Measurements from ENCODE around the gene MYO7A.

MYO7A gene

GRCh38 chr11:77250881-77251640, 123.0 kb downstream of the MYO7A start:
- no peak overlapping the region for H3K4me3 ChIP-seq (ENCODE audit: low read length)

DNA sequence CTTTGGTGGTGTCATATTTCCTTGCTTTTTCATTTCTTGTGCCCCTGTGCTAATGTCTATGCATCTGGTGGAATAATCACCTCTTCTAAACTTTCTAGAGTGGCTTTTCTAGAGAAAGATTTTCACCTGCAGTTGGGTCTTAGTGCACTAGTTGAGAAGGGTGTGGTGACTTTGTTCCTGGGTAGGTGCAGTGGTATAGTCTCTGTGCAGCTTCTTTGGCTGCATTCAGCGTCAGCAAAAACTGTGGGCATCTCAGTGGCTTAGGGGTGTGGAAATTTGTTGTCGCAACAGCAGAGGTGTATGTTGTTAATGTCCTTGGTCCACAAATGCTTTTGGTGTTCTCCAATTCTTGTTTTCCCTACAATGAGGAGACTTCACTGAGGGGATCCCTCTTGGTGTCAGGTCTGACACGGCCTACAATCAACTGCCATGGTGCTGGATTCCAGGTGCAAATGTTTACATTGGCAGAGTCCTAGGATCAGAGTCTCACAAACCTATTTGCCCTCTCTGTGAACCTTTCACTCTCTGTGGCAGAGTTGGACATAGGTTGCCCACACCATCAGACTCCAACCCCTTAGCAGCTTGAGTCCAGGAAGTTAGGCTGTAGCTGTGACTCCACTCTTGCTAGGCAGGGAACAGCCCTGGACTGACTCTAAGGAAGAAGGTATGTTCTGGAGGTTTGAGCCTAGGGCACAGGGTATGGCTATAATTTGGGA, 124.7 kb downstream of the MYO7A start:
- no peak for TF ChIP-seq EZH2phosphoT487 (IDR thresholded peaks at IDR 0.05; ENCODE audit: borderline replicate concordance, low read length)
- TF ChIP-seq, protein P1, sequence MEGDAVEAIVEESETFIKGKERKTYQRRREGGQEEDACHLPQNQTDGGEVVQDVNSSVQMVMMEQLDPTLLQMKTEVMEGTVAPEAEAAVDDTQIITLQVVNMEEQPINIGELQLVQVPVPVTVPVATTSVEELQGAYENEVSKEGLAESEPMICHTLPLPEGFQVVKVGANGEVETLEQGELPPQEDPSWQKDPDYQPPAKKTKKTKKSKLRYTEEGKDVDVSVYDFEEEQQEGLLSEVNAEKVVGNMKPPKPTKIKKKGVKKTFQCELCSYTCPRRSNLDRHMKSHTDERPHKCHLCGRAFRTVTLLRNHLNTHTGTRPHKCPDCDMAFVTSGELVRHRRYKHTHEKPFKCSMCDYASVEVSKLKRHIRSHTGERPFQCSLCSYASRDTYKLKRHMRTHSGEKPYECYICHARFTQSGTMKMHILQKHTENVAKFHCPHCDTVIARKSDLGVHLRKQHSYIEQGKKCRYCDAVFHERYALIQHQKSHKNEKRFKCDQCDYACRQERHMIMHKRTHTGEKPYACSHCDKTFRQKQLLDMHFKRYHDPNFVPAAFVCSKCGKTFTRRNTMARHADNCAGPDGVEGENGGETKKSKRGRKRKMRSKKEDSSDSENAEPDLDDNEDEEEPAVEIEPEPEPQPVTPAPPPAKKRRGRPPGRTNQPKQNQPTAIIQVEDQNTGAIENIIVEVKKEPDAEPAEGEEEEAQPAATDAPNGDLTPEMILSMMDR (IDR thresholded peaks at IDR 0.05; ENCODE audit: low read depth, low read length, poor library complexity, severe bottlenecking), result no peak
- Histone ChIP-seq H3K36me3 (ENCODE audit: control insufficient read depth, low read length) (no peaks in the 10 kb centered on the region), H3K4me1 (ENCODE audit: control insufficient read depth, low read length) (no peaks in the 10 kb centered on the region), H3K9me2 (replicated peaks; ENCODE audit: control insufficient read depth, low read length) (no peaks in the 10 kb centered on the region), H3K4me2 (ENCODE audit: low read length) (no peak overlapping the region), H3K4me3 (ENCODE audit: low read length) (no peak overlapping the region), H4K20me1 (ENCODE audit: control insufficient read depth, insufficient read depth, low read depth, low read length) (no peaks in the 10 kb centered on the region), H3K79me2 (ENCODE audit: control insufficient read depth, low read length) (no peaks in the 10 kb centered on the region), H3K27ac (ENCODE audit: low read depth, low read length) (no peak overlapping the region), H3K9me3 (ENCODE audit: control insufficient read depth, insufficient read depth, low read length) (no peaks in the 10 kb centered on the region), H3F3A (ENCODE audit: control insufficient read depth, insufficient read depth) (no peaks in the 10 kb centered on the region), H3K27me3 (ENCODE audit: control insufficient read depth, low read length) (0 out of 2 replicates have a peak, but pooled peaks cover 5% of the 10 kb centered on the region)

More at GRCh38 chr11:77250881-77251640, 123.0 kb downstream of the MYO7A start:
- H3K27me3 ChIP-seq (ENCODE audit: control insufficient read depth, low read length), result 0 out of 2 replicates have a peak, but pooled peaks cover 2% of the 10 kb centered on the region
- no peaks in the 10 kb centered on the region for H3K9me2 ChIP-seq (replicated peaks; ENCODE audit: control insufficient read depth, low read length)
- no peaks in the 10 kb centered on the region for H3K79me2 ChIP-seq (ENCODE audit: control insufficient read depth, low read length)
- H3K4me1 ChIP-seq (ENCODE audit: control insufficient read depth, low read length), result no peaks in the 10 kb centered on the region
- H3K36me3 ChIP-seq (ENCODE audit: control insufficient read depth, low read length), result no peaks in the 10 kb centered on the region
- H3K9me3 ChIP-seq (ENCODE audit: control insufficient read depth, insufficient read depth, low read length), result no peaks in the 10 kb centered on the region
- H3F3A ChIP-seq (ENCODE audit: control insufficient read depth, insufficient read depth), result no peaks in the 10 kb centered on the region
- no peak for TF ChIP-seq EZH2phosphoT487 (IDR thresholded peaks at IDR 0.05; ENCODE audit: borderline replicate concordance, low read length)
- TF ChIP-seq, protein P1 (IDR thresholded peaks at IDR 0.05; ENCODE audit: low read depth, low read length, poor library complexity, severe bottlenecking), result no peak
- no peaks in the 10 kb centered on the region for H4K20me1 ChIP-seq (ENCODE audit: control insufficient read depth, insufficient read depth, low read depth, low read length)
- H3K27ac ChIP-seq (ENCODE audit: low read depth, low read length), result no peak overlapping the region
- no peak overlapping the region for H3K4me2 ChIP-seq (ENCODE audit: low read length)

- no peaks in the 10 kb centered on the region for H3K36me3 ChIP-seq (ENCODE audit: control insufficient read depth, low read length)
- TF ChIP-seq, protein P1 (IDR thresholded peaks at IDR 0.05; ENCODE audit: low read depth, low read length, poor library complexity, severe bottlenecking), result no peak
- no peak for TF ChIP-seq EZH2phosphoT487 (IDR thresholded peaks at IDR 0.05; ENCODE audit: borderline replicate concordance, low read length)
- H3K27me3 ChIP-seq (ENCODE audit: control insufficient read depth, low read length), result 0 out of 2 replicates have a peak, but pooled peaks cover 7% of the 10 kb centered on the region
- no peaks in the 10 kb centered on the region for H4K20me1 ChIP-seq (ENCODE audit: control insufficient read depth, insufficient read depth, low read depth, low read length)
- H3K4me1 ChIP-seq (ENCODE audit: control insufficient read depth, low read length), result no peaks in the 10 kb centered on the region
- no peaks in the 10 kb centered on the region for H3F3A ChIP-seq (ENCODE audit: control insufficient read depth, insufficient read depth)
- H3K4me3 ChIP-seq (ENCODE audit: low read length), result no peak overlapping the region
- H3K9me2 ChIP-seq (replicated peaks; ENCODE audit: control insufficient read depth, low read length), result no peaks in the 10 kb centered on the region
- no peaks in the 10 kb centered on the region for H3K9me3 ChIP-seq (ENCODE audit: control insufficient read depth, insufficient read depth, low read length)
- H3K27ac ChIP-seq (ENCODE audit: low read depth, low read length), result no peak overlapping the region
- no peaks in the 10 kb centered on the region for H3K79me2 ChIP-seq (ENCODE audit: control insufficient read depth, low read length)
- no peak overlapping the region for H3K4me2 ChIP-seq (ENCODE audit: low read length)
Observed at GRCh38 chr11:77253690-77254089, 125.6 kb downstream of the MYO7A start.
